Measurements from ENCODE around the gene PPT1. TPM values are rescaled to one million over a fixed set of nuclear protein-coding genes. Genes with fewer than 3 reads are reported as not detected.

Gene PPT1
- total RNA-seq, 1 experiment from 2014 or later, result 57.8 TPM

DNA sequence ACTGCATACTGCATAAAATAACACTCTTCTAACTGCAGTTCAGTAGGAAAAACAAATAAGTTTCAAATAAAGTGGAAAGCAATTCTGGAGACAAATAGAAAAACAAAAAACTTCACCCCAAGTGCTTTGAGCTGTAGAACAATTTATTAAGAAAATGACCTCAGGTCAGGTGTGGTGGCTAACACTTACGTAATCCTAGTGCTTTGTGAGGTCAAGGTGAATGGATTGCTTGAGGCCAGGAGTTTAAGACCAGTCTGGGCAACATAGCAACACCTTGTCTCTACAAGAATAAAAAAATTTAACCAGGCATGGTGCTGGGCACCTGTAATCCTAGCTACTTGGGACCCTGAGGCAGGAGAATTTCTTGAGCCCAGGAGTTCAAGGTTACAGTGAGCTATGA, 5.0 kb upstream of the PPT1 start:
- DNase-seq, result no peak
- intact Hi-C loops (cut with micrococcal nuclease; ENCODE audit: unreplicated experiment), result no loop called here
- no peaks in the 10 kb centered on the region for H3K27me3 Mint-ChIP-seq (ENCODE audit: unreplicated experiment)
- no peak overlapping the region for H3K27ac Mint-ChIP-seq (ENCODE audit: unreplicated experiment)
- H3K4me3 Mint-ChIP-seq (ENCODE audit: low read depth, unreplicated experiment), result no peak overlapping the region
- BruUV-seq (replicated peaks), result no TSS peak
- peaks cover 5% of the 10 kb centered on the region for H3K9me3 Mint-ChIP-seq (ENCODE audit: low read depth, unreplicated experiment)
- CTCF ChIA-PET, result no interaction called here
- TF ChIP-seq, protein P1, sequence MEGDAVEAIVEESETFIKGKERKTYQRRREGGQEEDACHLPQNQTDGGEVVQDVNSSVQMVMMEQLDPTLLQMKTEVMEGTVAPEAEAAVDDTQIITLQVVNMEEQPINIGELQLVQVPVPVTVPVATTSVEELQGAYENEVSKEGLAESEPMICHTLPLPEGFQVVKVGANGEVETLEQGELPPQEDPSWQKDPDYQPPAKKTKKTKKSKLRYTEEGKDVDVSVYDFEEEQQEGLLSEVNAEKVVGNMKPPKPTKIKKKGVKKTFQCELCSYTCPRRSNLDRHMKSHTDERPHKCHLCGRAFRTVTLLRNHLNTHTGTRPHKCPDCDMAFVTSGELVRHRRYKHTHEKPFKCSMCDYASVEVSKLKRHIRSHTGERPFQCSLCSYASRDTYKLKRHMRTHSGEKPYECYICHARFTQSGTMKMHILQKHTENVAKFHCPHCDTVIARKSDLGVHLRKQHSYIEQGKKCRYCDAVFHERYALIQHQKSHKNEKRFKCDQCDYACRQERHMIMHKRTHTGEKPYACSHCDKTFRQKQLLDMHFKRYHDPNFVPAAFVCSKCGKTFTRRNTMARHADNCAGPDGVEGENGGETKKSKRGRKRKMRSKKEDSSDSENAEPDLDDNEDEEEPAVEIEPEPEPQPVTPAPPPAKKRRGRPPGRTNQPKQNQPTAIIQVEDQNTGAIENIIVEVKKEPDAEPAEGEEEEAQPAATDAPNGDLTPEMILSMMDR (IDR thresholded peaks at IDR 0.05; ENCODE audit: unreplicated experiment), result no peak
- H3K4me1 Mint-ChIP-seq (ENCODE audit: low read depth, unreplicated experiment), result peaks cover 12% of the 10 kb centered on the region
- H3K36me3 Mint-ChIP-seq (ENCODE audit: insufficient read depth, unreplicated experiment), result peaks cover 3% of the 10 kb centered on the region

DNA sequence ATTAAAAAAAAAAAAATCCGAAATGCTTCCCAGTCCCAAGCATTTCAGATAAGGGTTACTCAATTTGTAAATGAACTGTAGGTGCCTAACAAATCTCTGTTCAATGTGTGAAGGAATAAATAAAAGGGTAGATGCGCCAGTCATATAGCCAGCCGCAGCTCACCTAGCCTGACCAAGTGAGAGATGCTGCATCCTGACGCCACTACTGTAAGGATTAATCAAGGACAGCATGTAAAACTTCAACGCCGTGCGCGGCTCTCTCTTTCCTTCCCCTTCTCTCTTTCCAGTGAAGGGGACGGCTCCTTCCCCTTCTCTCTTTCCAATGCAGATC, 441 bp downstream of the PPT1 start:
- Mint-ChIP-seq H3K36me3 (ENCODE audit: insufficient read depth, unreplicated experiment) (peaks cover 14% of the 10 kb centered on the region), H3K9me3 (ENCODE audit: low read depth, unreplicated experiment) (no peaks in the 10 kb centered on the region), H3K27ac (ENCODE audit: unreplicated experiment) (peak overlapping the region; percentile 79), H3K4me1 (ENCODE audit: low read depth, unreplicated experiment) (peaks cover 33% of the 10 kb centered on the region), H3K27me3 (ENCODE audit: unreplicated experiment) (no peaks in the 10 kb centered on the region), H3K4me3 (ENCODE audit: low read depth, unreplicated experiment) (peak overlapping the region; percentile 95)
- TF ChIP-seq, protein P1 (IDR thresholded peaks at IDR 0.05; ENCODE audit: unreplicated experiment), result no peak
- intact Hi-C loops (cut with micrococcal nuclease; ENCODE audit: unreplicated experiment), result no loop called here
- CTCF ChIA-PET, result no interaction called here
- BruUV-seq (replicated peaks), result TSS peak; percentile 82
- no peak for DNase-seq

DNA sequence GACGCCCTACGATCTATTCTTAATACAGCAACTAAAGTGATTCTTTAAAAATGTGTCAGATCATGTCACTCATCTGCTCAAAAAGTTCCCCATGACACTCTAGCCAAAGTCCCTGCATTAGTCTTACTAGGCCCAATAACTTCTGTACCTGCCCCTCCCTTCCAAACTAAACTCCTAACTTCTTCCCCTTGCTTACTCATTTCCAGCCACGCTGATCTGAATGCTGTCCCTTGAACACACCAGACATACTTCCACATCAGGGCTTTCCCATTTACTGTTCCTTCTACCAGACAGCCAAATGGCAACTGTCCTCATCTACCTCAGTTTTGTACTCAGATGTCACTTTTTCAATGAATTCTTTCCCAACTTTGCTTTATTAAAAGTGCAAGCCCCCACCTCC, 1.2 kb downstream of the PPT1 start:
- no peaks in the 10 kb centered on the region for H3K9me3 Mint-ChIP-seq (ENCODE audit: low read depth, unreplicated experiment)
- no peak overlapping the region for H3K27ac Mint-ChIP-seq (ENCODE audit: unreplicated experiment)
- H3K27me3 Mint-ChIP-seq (ENCODE audit: unreplicated experiment), result no peaks in the 10 kb centered on the region
- H3K4me1 Mint-ChIP-seq (ENCODE audit: low read depth, unreplicated experiment), result peaks cover 33% of the 10 kb centered on the region
- CTCF ChIA-PET, result no interaction called here
- DNase-seq, result no peak
- intact Hi-C loops (cut with micrococcal nuclease; ENCODE audit: unreplicated experiment), result no loop called here
- BruUV-seq (replicated peaks), result no TSS peak
- no peak overlapping the region for H3K4me3 Mint-ChIP-seq (ENCODE audit: low read depth, unreplicated experiment)
- TF ChIP-seq, protein P1 (IDR thresholded peaks at IDR 0.05; ENCODE audit: unreplicated experiment), result no peak
- peaks cover 14% of the 10 kb centered on the region for H3K36me3 Mint-ChIP-seq (ENCODE audit: insufficient read depth, unreplicated experiment)

DNA sequence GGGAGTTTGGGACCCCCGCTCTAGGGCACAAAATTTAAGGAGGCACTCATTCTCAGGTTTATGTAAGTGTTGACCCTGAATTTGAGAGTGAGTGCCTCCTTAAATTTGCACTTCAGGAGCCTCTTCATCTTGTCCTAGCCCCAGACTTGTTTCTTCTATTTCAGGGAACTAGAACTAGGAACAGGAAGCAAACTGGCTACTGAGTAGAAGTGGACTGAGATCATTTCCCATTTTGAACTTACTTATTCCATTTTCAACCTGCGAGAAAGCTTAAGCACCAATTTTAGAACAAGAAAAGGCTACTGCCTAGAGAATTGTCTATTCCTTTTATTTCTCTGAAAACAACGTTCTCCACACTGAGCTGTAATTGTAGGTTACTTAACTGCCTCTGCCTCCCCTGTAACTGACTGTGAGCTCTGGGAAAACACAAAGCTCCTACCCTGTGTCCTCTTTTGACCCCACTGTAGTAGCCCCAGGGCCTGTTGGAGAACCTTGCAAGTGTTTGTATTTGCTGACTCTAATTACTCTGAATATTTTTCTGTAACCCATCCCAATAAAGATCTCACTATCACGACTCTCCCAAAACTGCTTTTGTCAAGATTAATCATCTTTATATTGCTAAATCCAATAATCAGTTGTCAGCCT, 2.5 kb downstream of the PPT1 start:
- DNase-seq, result no peak
- no TSS peak for BruUV-seq (replicated peaks)
- CTCF ChIA-PET, result interaction anchor here (1.2 kb wide), 1 partner anchor 46 kb away, joined by 11 read pairs; no protein-coding TSS in a partner anchor
- Mint-ChIP-seq H3K9me3 (ENCODE audit: low read depth, unreplicated experiment) (no peaks in the 10 kb centered on the region), H3K27me3 (ENCODE audit: unreplicated experiment) (no peaks in the 10 kb centered on the region), H3K36me3 (ENCODE audit: insufficient read depth, unreplicated experiment) (peaks cover 14% of the 10 kb centered on the region), H3K4me3 (ENCODE audit: low read depth, unreplicated experiment) (no peak overlapping the region), H3K4me1 (ENCODE audit: low read depth, unreplicated experiment) (peaks cover 33% of the 10 kb centered on the region), H3K27ac (ENCODE audit: unreplicated experiment) (no peak overlapping the region)
- intact Hi-C loops (cut with micrococcal nuclease; ENCODE audit: unreplicated experiment), result no loop called here
- TF ChIP-seq, protein P1 (IDR thresholded peaks at IDR 0.05; ENCODE audit: unreplicated experiment), result no peak
